ENCODE measurements around the gene TCERG1L. TPM values are rescaled to one million over a fixed set of nuclear protein-coding genes. Genes with fewer than 3 reads are reported as not detected.

Gene TCERG1L
- total RNA-seq, 2 donors from 2014 or later = 0.05 TPM; not detected in 1

- no peaks in the 10 kb centered on the region for H3K27me3 Mint-ChIP-seq
- H3K4me1 Mint-ChIP-seq = no peaks in the 10 kb centered on the region
- no peaks in the 10 kb centered on the region for H3K9me3 Mint-ChIP-seq
- H3K4me3 Mint-ChIP-seq = no peak overlapping the region
- no peaks in the 10 kb centered on the region for H3K36me3 Mint-ChIP-seq (ENCODE audit: low read depth)
- no peak for ATAC-seq (replicated peaks)
- no peak overlapping the region for H3K27ac Mint-ChIP-seq
Observed at GRCh38 chr10:131253931-131254858, 57.3 kb downstream of the TCERG1L start.

- Mint-ChIP-seq H3K27ac (no peak overlapping the region), H3K4me1 (no peaks in the 10 kb centered on the region), H3K4me3 (no peak overlapping the region), H3K27me3 (no peaks in the 10 kb centered on the region), H3K9me3 (no peaks in the 10 kb centered on the region), H3K36me3 (ENCODE audit: low read depth) (no peaks in the 10 kb centered on the region)
- no peak for ATAC-seq (replicated peaks)
Observed at GRCh38 chr10:131252567-131253276, 58.8 kb downstream of the TCERG1L start.

- Mint-ChIP-seq H3K27ac (no peak overlapping the region), H3K27me3 (no peaks in the 10 kb centered on the region), H3K4me3 (no peak overlapping the region), H3K9me3 (no peaks in the 10 kb centered on the region), H3K36me3 (ENCODE audit: low read depth) (no peaks in the 10 kb centered on the region), H3K4me1 (no peaks in the 10 kb centered on the region)
- ATAC-seq (replicated peaks) = no peak
Observed at GRCh38 chr10:131251146-131251541, 60.4 kb downstream of the TCERG1L start.

GRCh38 chr10:131250454-131251145, 60.9 kb downstream of the TCERG1L start:
- no peak for ATAC-seq (replicated peaks)
- Mint-ChIP-seq H3K4me1 (no peaks in the 10 kb centered on the region), H3K36me3 (ENCODE audit: low read depth) (no peaks in the 10 kb centered on the region), H3K4me3 (no peak overlapping the region), H3K27ac (no peak overlapping the region), H3K9me3 (no peaks in the 10 kb centered on the region), H3K27me3 (no peaks in the 10 kb centered on the region)

GRCh38 chr10:131249955-131250344, 61.6 kb downstream of the TCERG1L start:
- H3K9me3 Mint-ChIP-seq = no peaks in the 10 kb centered on the region
- H3K36me3 Mint-ChIP-seq (ENCODE audit: low read depth) = no peaks in the 10 kb centered on the region
- no peaks in the 10 kb centered on the region for H3K27me3 Mint-ChIP-seq
- no peak for ATAC-seq (replicated peaks)
- no peak overlapping the region for H3K4me3 Mint-ChIP-seq
- no peaks in the 10 kb centered on the region for H3K4me1 Mint-ChIP-seq
- no peak overlapping the region for H3K27ac Mint-ChIP-seq

- H3K4me1 Mint-ChIP-seq = no peaks in the 10 kb centered on the region
- no peaks in the 10 kb centered on the region for H3K36me3 Mint-ChIP-seq (ENCODE audit: low read depth)
- H3K27ac Mint-ChIP-seq = no peak overlapping the region
- no peaks in the 10 kb centered on the region for H3K27me3 Mint-ChIP-seq
- no peaks in the 10 kb centered on the region for H3K9me3 Mint-ChIP-seq
- no peak for ATAC-seq (replicated peaks)
- no peak overlapping the region for H3K4me3 Mint-ChIP-seq
Observed at GRCh38 chr10:131249238-131249954, 62.1 kb downstream of the TCERG1L start.

GRCh38 chr10:131248376-131249165, 63.0 kb downstream of the TCERG1L start:
- ATAC-seq (replicated peaks) = no peak
- Mint-ChIP-seq H3K36me3 (ENCODE audit: low read depth) (no peaks in the 10 kb centered on the region), H3K27ac (no peak overlapping the region), H3K9me3 (no peaks in the 10 kb centered on the region), H3K27me3 (no peaks in the 10 kb centered on the region), H3K4me3 (no peak overlapping the region), H3K4me1 (no peaks in the 10 kb centered on the region)

- no peak overlapping the region for H3K4me3 Mint-ChIP-seq
- ATAC-seq (replicated peaks) = no peak
- H3K9me3 Mint-ChIP-seq = no peaks in the 10 kb centered on the region
- no peaks in the 10 kb centered on the region for H3K36me3 Mint-ChIP-seq (ENCODE audit: low read depth)
- H3K27me3 Mint-ChIP-seq = no peaks in the 10 kb centered on the region
- no peak overlapping the region for H3K27ac Mint-ChIP-seq
- no peaks in the 10 kb centered on the region for H3K4me1 Mint-ChIP-seq
Observed at GRCh38 chr10:131247873-131248272, 63.6 kb downstream of the TCERG1L start.

- no peak for ATAC-seq (replicated peaks)
- Mint-ChIP-seq H3K27ac (no peak overlapping the region), H3K27me3 (no peaks in the 10 kb centered on the region), H3K4me3 (no peak overlapping the region), H3K4me1 (no peaks in the 10 kb centered on the region), H3K36me3 (ENCODE audit: low read depth) (no peaks in the 10 kb centered on the region), H3K9me3 (no peaks in the 10 kb centered on the region)
Observed at GRCh38 chr10:131246775-131247174, 64.7 kb downstream of the TCERG1L start.

- H3K4me1 Mint-ChIP-seq = no peaks in the 10 kb centered on the region
- no peak for ATAC-seq (replicated peaks)
- H3K4me3 Mint-ChIP-seq = no peak overlapping the region
- H3K9me3 Mint-ChIP-seq = no peaks in the 10 kb centered on the region
- H3K27me3 Mint-ChIP-seq = no peaks in the 10 kb centered on the region
- no peaks in the 10 kb centered on the region for H3K36me3 Mint-ChIP-seq (ENCODE audit: low read depth)
- no peak overlapping the region for H3K27ac Mint-ChIP-seq
Observed at GRCh38 chr10:131246089-131246488, 65.4 kb downstream of the TCERG1L start.

- H3K4me3 Mint-ChIP-seq = no peak overlapping the region
- no peaks in the 10 kb centered on the region for H3K36me3 Mint-ChIP-seq (ENCODE audit: low read depth)
- H3K27me3 Mint-ChIP-seq = no peaks in the 10 kb centered on the region
- no peaks in the 10 kb centered on the region for H3K4me1 Mint-ChIP-seq
- no peaks in the 10 kb centered on the region for H3K9me3 Mint-ChIP-seq
- H3K27ac Mint-ChIP-seq = no peak overlapping the region
- ATAC-seq (replicated peaks) = no peak
Observed at GRCh38 chr10:131245475-131246059, 66.0 kb downstream of the TCERG1L start.

- H3K9me3 Mint-ChIP-seq = peaks cover 3% of the 10 kb centered on the region
- no peaks in the 10 kb centered on the region for H3K4me1 Mint-ChIP-seq
- H3K4me3 Mint-ChIP-seq = no peak overlapping the region
- H3K27me3 Mint-ChIP-seq = no peaks in the 10 kb centered on the region
- no peak overlapping the region for H3K27ac Mint-ChIP-seq
- ATAC-seq (replicated peaks) = no peak
- no peaks in the 10 kb centered on the region for H3K36me3 Mint-ChIP-seq (ENCODE audit: low read depth)
Observed at GRCh38 chr10:131244836-131245235, 66.7 kb downstream of the TCERG1L start.

GRCh38 chr10:131243076-131243475, 68.4 kb downstream of the TCERG1L start:
- Mint-ChIP-seq H3K36me3 (ENCODE audit: low read depth) (no peaks in the 10 kb centered on the region), H3K27me3 (no peaks in the 10 kb centered on the region), H3K27ac (no peak overlapping the region), H3K9me3 (peaks cover 3% of the 10 kb centered on the region), H3K4me1 (no peaks in the 10 kb centered on the region), H3K4me3 (no peak overlapping the region)
- no peak for ATAC-seq (replicated peaks)

Measured in activated T-helper 17 cell treated with anti-CD3 and anti-CD28 coated beads, Interleukin-2, amount 50 U/mL, for 72 hours (primary cell).